NCI-H524 (cell line): ENCODE results near the gene CCDC78.
A peak's percentile ranks its signal among the peaks of the same experiment; 100 is the strongest.
"Not testable (repeated sequence)": the region's sequence is repeated elsewhere in the genome, so short reads cannot be mapped to it uniquely, and the experiment has no call there.

ENCODE experiments used
- DNase-seq, 2 experiments: peaks; one replicate each; lab custom pipeline; 2025; lab: John Stamatoyannopoulos, UW

Gene CCDC78

GRCh38 chr16:760545-761343, 34.5 kb upstream of the CCDC78 start, which contains the start of gene MSLN:
TSS of gene MSLN (plus strand) at chr16:760734. CDS start at chr16:762681, 1,947 bp downstream.
- DNase-seq = no peak

GRCh38 chr16:760065-760464, 33.8 kb upstream of the CCDC78 start:
- DNase-seq = no peak

- DNase-seq = peak in 1 of 2 experiments; percentile 47
Observed at GRCh38 chr16:759110-759910, 33.1 kb upstream of the CCDC78 start.

GRCh38 chr16:756428-756827, 30.2 kb upstream of the CCDC78 start:
- DNase-seq = no peak

- no peak for DNase-seq
Observed at GRCh38 chr16:754656-755055, 28.4 kb upstream of the CCDC78 start.

GRCh38 chr16:754121-754607, 27.9 kb upstream of the CCDC78 start:
- not testable (repeated sequence) for DNase-seq

- DNase-seq = no peak
Observed at GRCh38 chr16:752007-752312, 25.7 kb upstream of the CCDC78 start.

GRCh38 chr16:751152-752006, 25.1 kb upstream of the CCDC78 start:
- DNase-seq = peak in 1 of 2 experiments; percentile 43

- DNase-seq = no peak
Observed at GRCh38 chr16:750485-750884, 24.2 kb upstream of the CCDC78 start.

GRCh38 chr16:749010-749409, 22.8 kb upstream of the CCDC78 start:
- no peak for DNase-seq

GRCh38 chr16:747978-748746, 21.9 kb upstream of the CCDC78 start:
- no peak for DNase-seq

GRCh38 chr16:746637-747036, 20.4 kb upstream of the CCDC78 start:
- no peak for DNase-seq

GRCh38 chr16:745739-746138, 19.5 kb upstream of the CCDC78 start:
- DNase-seq = peak in 1 of 2 experiments; percentile 38

GRCh38 chr16:743794-744500, 17.7 kb upstream of the CCDC78 start:
- DNase-seq = no peak

GRCh38 chr16:742894-743293, 16.7 kb upstream of the CCDC78 start:
- not testable (repeated sequence) for DNase-seq

GRCh38 chr16:741986-742629, 15.9 kb upstream of the CCDC78 start:
- DNase-seq = no peak

GRCh38 chr16:740764-741505, 14.7 kb upstream of the CCDC78 start, which contains the start of gene CIAO3:
TSS of gene CIAO3 (minus strand) at chr16:740997. CDS start at chr16:740985, 12 bp downstream.
- DNase-seq = peak; percentile 65 to 86

- no peak for DNase-seq
Observed at GRCh38 chr16:740459-740763, 14.2 kb upstream of the CCDC78 start.
